Mesenteric fat pad (tissue), 1 donor: ENCODE data around the gene PSMG1. TPM values are rescaled to one million over a fixed set of nuclear protein-coding genes. Genes with fewer than 3 reads are reported as not detected.

ENCODE experiments used
- DNase-seq: peaks from one replicate; pipeline ENCODE4 v3.0.0-alpha.2; 2020; ENCODE audit warnings: low spot score
- total RNA-seq: library from RNA; stranded (reverse); fragmentation: NEBNext Ultra II Directional; extraction: Animal tissue kit (Norgen Biotek cat#: 25700); gene quantifications from one replicate; pipeline ENCODE4 v1.2.1, GENCODE V29; 2021
- donor health status: DM: yes; HTN: yes; CAD: no.

PSMG1 gene
- total RNA-seq, 1 donor from 2014 or later: 38.0 TPM

- DNase-seq: no peak
Observed at GRCh38 chr21:39125752-39126485, 57.3 kb downstream of the PSMG1 start.

Other genes with a start within 250 kb of the PSMG1 start
- gene BRWD1, start 130.2 kb upstream of the PSMG1 start, total RNA-seq: 37.4 TPM
- 88.1 TPM for gene HMGN1, start 165.6 kb upstream of the PSMG1 start, total RNA-seq